ENCODE results near the gene TTLL12.

TTLL12 gene

GRCh38 chr22:43200031-43200430 lies 13.1 kb upstream of the TTLL12 start:
- DNase-seq (ENCODE audit: low spot score) = no peak

- DNase-seq (ENCODE audit: low spot score) = no peak
These were observed 12.6 kb upstream of the TTLL12 start for GRCh38 chr22:43199541-43199940.

GRCh38 chr22:43198936-43199335 lies 12.0 kb upstream of the TTLL12 start:
- no peak for DNase-seq (ENCODE audit: low spot score)

DNA sequence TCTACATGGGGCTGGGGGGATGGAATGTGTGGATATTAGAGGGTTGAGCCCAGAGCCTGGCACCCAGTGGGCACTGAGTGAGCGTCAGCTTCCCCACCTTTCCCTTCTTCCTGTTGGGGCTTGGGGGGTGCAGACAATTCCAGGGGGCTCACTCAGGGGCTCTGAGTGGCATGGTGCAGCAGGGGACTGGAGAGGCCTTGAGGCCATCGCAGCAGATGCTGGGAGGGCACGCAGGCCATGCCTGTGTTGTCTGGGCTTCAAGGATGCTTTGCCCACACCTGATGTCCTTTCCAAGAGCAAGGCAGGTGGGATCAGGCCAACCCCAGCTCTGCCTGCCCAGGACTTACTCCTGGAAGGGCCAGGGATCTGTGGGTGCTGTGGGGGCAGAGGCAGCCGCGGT lies 11.2 kb upstream of the TTLL12 start:
- no peak for DNase-seq (ENCODE audit: low spot score)

DNA sequence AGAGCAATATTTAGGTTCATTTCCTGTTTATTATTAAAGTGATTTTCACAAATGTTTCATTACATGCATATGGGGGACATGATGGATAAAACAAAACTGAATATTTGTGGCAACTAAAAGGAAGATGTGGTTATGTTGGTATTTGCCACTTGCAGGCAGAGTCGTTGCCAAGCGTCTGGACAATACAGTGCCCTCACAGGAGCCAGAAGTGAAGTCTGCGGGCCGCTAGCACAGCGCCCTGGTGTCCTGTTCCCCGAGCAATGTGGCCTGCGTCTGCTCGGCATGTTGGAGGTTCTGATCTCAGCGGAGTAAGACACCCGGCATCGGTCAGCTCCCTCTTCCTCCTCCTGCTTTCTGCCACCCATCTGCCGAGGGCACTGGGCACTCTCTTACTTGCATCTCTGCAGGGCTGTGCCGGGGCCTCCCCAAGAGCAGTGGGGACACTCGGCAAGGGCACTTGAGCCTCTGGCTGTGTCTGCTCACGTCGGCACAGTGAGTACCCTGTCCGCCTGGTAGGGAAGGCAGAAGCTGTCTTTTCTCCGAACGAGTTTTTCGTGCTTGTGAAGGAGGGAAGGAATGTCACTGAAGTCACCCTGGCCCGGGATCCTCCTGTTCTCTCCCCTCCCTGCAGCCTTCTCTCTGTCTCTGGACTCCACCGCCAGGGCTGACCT lies 10.5 kb upstream of the TTLL12 start:
- DNase-seq (ENCODE audit: low spot score) = no peak

DNA sequence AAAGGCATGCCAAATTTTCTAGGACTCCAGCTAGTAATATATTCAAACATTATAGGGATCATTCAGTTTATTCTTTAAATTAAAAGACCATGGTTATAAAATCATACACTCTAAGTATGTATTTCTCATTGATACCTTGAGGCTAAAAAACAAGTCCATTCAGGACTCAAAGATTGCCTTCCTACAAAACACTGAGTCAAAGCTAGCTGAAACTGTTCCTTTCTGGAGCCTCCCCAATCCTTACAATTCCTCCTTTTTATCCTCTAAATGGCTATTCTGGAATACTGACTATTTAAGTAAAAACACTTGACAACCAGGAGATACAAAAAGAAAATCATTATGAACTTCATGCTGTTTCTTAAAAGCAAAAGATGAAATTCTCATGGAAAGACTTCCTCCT lies 4.9 kb upstream of the TTLL12 start:
- no peak for DNase-seq (ENCODE audit: low spot score)

DNA sequence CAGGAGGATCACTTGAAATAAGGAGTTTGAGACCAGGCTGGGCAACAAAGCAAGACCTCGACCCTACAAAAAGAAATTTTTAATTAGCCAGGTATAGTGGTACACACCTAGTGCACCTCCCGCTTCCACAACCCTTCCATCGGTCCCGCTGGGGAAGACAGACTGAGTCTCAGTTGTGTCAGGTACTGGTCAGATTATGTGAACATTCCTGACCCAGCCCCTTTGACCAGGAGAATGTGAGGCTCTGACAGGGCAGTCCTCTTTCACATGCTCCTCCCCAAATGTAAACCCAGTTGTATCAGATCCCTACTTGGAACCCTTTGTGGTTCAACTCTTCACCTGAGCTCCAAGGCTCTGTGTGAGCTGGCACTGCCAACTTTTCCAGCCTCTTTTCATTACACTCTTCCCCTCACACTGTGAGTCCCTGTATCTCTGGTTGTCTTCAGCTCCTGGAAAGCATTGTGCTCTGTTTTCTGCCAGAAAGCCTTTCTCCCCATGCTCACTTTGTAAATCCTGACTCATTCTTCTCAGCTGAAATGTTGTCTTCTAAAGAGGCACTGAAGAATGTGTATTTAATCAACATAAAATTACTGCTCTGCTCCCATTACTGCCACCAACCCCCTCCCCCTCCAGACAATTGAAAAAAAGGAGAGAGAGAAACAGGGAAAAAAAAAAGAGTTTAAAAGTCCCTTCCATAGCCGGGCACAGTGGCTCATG lies 2.1 kb upstream of the TTLL12 start:
- DNase-seq (ENCODE audit: low spot score) = no peak

- peak; percentile 95 for DNase-seq (ENCODE audit: low spot score)
These were observed 501 bp upstream of the TTLL12 start for GRCh38 chr22:43187171-43188099.

GRCh38 chr22:43185860-43186261 lies 1.1 kb downstream of the TTLL12 start:
- DNase-seq (ENCODE audit: low spot score) = peak; percentile 42

- no peak for DNase-seq (ENCODE audit: low spot score)
These were observed 3.2 kb downstream of the TTLL12 start for GRCh38 chr22:43183496-43184277.

- DNase-seq (ENCODE audit: low spot score) = no peak
These were observed 4.2 kb downstream of the TTLL12 start for GRCh38 chr22:43182726-43183125.

DNA sequence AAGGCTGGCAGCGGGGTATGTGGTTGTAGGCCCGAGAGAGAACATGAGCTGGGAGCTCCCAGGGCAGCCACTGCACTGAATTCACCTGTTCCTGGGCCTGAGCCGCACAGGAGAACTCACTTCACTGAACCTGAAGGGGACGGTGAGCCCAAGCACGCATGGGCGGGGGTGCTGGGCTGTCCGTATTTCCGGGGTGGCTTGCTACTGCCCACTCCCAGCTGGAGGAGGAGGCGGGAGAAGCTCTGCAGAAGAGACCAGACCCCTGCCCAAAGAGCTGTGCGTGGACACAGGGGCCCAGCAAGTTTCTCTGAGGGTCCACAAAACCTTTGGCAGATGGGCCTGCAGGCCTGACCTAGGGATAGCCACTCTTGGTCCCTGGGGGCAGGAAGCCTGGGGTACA lies 4.8 kb downstream of the TTLL12 start:
- no peak for DNase-seq (ENCODE audit: low spot score)

DNA sequence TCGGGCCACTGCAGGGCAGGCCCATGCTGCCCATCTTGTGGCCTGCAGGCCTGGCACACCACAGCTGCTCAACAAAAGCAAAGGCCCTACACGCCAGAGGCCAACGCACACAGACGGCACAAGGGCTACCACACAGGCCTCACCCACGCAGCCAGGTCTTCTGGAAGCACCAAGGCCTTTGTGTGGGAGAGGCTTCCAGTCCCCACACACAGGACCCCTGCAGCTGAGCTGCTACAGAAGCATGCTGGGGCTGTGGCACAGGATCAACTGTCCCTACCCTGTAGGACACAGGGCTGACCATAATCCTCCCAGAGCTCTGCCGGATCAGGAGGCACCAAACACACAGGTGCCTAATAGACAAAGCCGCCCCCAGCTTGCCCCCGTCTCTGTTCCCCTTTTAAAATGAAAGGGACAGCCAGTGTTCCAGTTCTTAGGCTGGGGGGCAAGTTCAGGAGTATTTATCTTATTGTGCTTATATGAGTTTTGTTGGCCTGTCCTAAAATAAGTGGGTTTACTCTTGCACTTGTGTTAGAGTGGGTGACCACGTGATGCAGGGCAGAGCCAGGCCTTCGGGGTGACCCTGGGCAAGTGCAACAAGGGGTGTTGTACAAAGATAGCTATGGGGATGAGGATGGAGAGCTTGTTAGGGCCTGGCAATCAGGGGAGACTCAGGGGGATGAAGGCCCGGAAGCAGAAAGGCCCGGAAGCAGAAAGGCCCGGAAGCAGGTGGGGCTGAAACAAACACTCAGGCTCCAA lies 5.4 kb downstream of the TTLL12 start:
- DNase-seq (ENCODE audit: low spot score) = no peak

DNA sequence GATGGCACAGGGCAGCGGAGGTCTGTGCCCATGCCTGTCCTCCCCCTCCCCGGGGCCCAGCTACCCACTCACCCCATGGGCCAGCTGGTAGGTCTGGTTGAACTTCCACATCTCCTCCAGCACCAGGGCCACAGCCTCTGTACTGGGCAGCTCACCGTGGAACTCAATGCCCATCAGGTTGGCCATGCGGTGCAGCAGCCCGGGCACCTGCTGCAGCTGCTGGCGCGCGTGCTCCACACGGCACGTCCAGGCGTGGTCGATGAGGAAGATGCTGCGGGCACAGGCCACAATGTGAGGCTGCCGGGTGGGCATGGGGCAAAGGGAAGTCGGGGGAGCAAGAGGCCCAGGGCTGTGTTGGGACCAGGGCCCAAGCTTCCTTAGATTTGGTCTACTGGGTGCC lies 6.3 kb downstream of the TTLL12 start:
- no peak for DNase-seq (ENCODE audit: low spot score)

GRCh38 chr22:43179911-43180195 lies 7.1 kb downstream of the TTLL12 start:
- no peak for DNase-seq (ENCODE audit: low spot score)

GRCh38 chr22:43179146-43179910 lies 7.6 kb downstream of the TTLL12 start:
- no peak for DNase-seq (ENCODE audit: low spot score)

GRCh38 chr22:43177479-43177878 lies 9.5 kb downstream of the TTLL12 start:
- no peak for DNase-seq (ENCODE audit: low spot score)

- no peak for DNase-seq (ENCODE audit: low spot score)
These were observed 10.8 kb downstream of the TTLL12 start for GRCh38 chr22:43176090-43176489.

DNA sequence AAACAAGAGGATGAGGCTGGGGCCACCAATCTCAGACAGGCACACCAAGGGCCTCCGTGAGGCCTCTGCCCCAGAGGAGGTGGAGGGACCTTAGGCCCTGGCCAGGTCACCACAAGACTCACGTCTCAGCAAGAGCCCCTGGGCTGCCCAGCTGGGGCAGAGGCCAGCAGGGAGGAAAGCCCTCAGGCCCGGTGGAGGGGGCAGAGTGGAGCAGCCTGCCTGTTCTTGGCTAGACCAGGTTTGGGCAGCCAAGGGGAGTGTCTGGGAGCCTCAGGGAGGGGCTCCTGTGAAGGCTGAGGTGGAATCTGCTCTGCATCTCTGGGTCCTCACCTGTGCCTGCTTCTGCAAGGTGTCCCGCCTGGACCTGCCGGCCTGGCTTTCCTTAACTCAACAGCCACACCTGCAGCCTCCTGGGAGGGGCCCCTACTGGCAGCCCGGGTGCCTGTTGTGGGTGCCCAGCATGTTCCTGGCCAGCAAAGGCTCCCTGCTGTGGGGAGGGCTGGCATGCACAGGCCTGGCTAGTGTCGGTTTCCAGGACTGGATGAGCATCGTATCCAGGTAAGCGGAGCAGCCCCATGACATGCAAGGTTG lies 11.9 kb downstream of the TTLL12 start:
- DNase-seq (ENCODE audit: low spot score) = no peak
